NK-92 (cell line): ENCODE data around the gene RPL7L1.
"Not testable (repeated sequence)": the region's sequence is repeated elsewhere in the genome, so short reads cannot be mapped to it uniquely, and the experiment has no call there.

Source experiments
- DNase-seq: peaks from one replicate; lab custom pipeline; 2025; ENCODE audit not compliant: unreplicated experiment; lab: John Stamatoyannopoulos, UW

RPL7L1 gene

GRCh38 chr6:42890311-42891198 lies 11.1 kb downstream of the RPL7L1 start:
- DNase-seq, result peak; percentile 24

- DNase-seq, result no peak
Observed at GRCh38 chr6:42891199-42891722, 11.8 kb downstream of the RPL7L1 start.

- DNase-seq, result not testable (repeated sequence)
Observed at GRCh38 chr6:42894041-42894828, 14.8 kb downstream of the RPL7L1 start.

GRCh38 chr6:42896178-42896719 lies 16.8 kb downstream of the RPL7L1 start:
- DNase-seq, result no peak

- DNase-seq, result peak; percentile 2
Observed at GRCh38 chr6:42898891-42899361, 19.5 kb downstream of the RPL7L1 start.

GRCh38 chr6:42899871-42900270 lies 20.5 kb downstream of the RPL7L1 start:
- no peak for DNase-seq

GRCh38 chr6:42901538-42901957 lies 22.1 kb downstream of the RPL7L1 start:
- peak; percentile 4 for DNase-seq

- not testable (repeated sequence) for DNase-seq
Observed at GRCh38 chr6:42902429-42903263, 23.2 kb downstream of the RPL7L1 start.

GRCh38 chr6:42904467-42904866 lies 25.1 kb downstream of the RPL7L1 start:
- no peak for DNase-seq

- no peak for DNase-seq
Observed at GRCh38 chr6:42907336-42907735, 27.9 kb downstream of the RPL7L1 start.

GRCh38 chr6:42909835-42910234 lies 30.4 kb downstream of the RPL7L1 start:
- no peak for DNase-seq

- DNase-seq, result no peak
Observed at GRCh38 chr6:42911171-42912021, 32.0 kb downstream of the RPL7L1 start.

- DNase-seq, result no peak
Observed at GRCh38 chr6:42914546-42914945, 35.1 kb downstream of the RPL7L1 start.

GRCh38 chr6:42915732-42916131 lies 36.3 kb downstream of the RPL7L1 start, which contains the start of gene PTCRA:
TSS of gene PTCRA (plus strand) at chr6:42916053. CDS start at chr6:42916070, 17 bp downstream.
- DNase-seq, result no peak

GRCh38 chr6:42916288-42916687 lies 36.9 kb downstream of the RPL7L1 start:
- DNase-seq, result no peak

GRCh38 chr6:42921801-42922200 lies 42.4 kb downstream of the RPL7L1 start:
- DNase-seq, result no peak

- DNase-seq, result no peak
Observed at GRCh38 chr6:42923666-42924065, 44.2 kb downstream of the RPL7L1 start.

- DNase-seq, result no peak
Observed at GRCh38 chr6:42925248-42925857, 45.9 kb downstream of the RPL7L1 start.
